HG03439 (cell line): ENCODE results near the gene TMA7.
A peak's percentile ranks its signal among the peaks of the same experiment; 100 is the strongest.
"Not testable (repeated sequence)": the region's sequence is repeated elsewhere in the genome, so short reads cannot be mapped to it uniquely, and the experiment has no call there.

Source experiments
- ATAC-seq: cut with Tn5 transposase; IDR thresholded peaks from one replicate; pipeline ENCODE4 v1.9.1; 2021; ENCODE audit warnings: mild to moderate bottlenecking, moderate library complexity; ENCODE audit not compliant: unreplicated experiment

TMA7 gene

GRCh38 chr3:48466386-48467109 is 26.5 kb downstream of the TMA7 start:
- peak; percentile 14 for ATAC-seq

GRCh38 chr3:48467110-48467454 is 27.0 kb downstream of the TMA7 start:
- ATAC-seq = no peak

- no peak for ATAC-seq
Observed at GRCh38 chr3:48467473-48468267, 27.6 kb downstream of the TMA7 start.

- no peak for ATAC-seq
Observed at GRCh38 chr3:48468329-48468731, 28.3 kb downstream of the TMA7 start.

- no peak for ATAC-seq
Observed at GRCh38 chr3:48469046-48469915, 29.2 kb downstream of the TMA7 start.

GRCh38 chr3:48470286-48470685 is 30.2 kb downstream of the TMA7 start:
- ATAC-seq = no peak

GRCh38 chr3:48472673-48472922 is 32.5 kb downstream of the TMA7 start:
- no peak for ATAC-seq

- peak; percentile 79 for ATAC-seq
Observed at GRCh38 chr3:48472923-48473616, 33.0 kb downstream of the TMA7 start.

- no peak for ATAC-seq
Observed at GRCh38 chr3:48473617-48473952, 33.5 kb downstream of the TMA7 start.

- not testable (repeated sequence) for ATAC-seq
Observed at GRCh38 chr3:48474031-48474430, 34.0 kb downstream of the TMA7 start.

GRCh38 chr3:48474619-48475018 is 34.6 kb downstream of the TMA7 start:
- ATAC-seq = no peak

GRCh38 chr3:48475188-48475587 is 35.1 kb downstream of the TMA7 start:
- no peak for ATAC-seq

GRCh38 chr3:48476426-48477053 is 36.5 kb downstream of the TMA7 start:
- no peak for ATAC-seq

GRCh38 chr3:48477959-48478520 is 38.0 kb downstream of the TMA7 start:
- ATAC-seq = no peak

GRCh38 chr3:48478626-48479555 is 38.8 kb downstream of the TMA7 start:
- no peak for ATAC-seq

GRCh38 chr3:48480891-48481290 is 40.8 kb downstream of the TMA7 start:
- not testable (repeated sequence) for ATAC-seq

GRCh38 chr3:48482822-48483221 is 42.8 kb downstream of the TMA7 start:
- not testable (repeated sequence) for ATAC-seq

- ATAC-seq = no peak
Observed at GRCh38 chr3:48486952-48487351, 46.9 kb downstream of the TMA7 start.

- ATAC-seq = no peak
Observed at GRCh38 chr3:48492461-48493202, 52.6 kb downstream of the TMA7 start.
